ENCODE measurements around the gene SLC35F1.

Gene SLC35F1

GRCh38 chr6:118128755-118129154, 221.7 kb downstream of the SLC35F1 start:
- FAIRE-seq = no peak

GRCh38 chr6:118134206-118134605, 227.1 kb downstream of the SLC35F1 start:
- no peak for FAIRE-seq

GRCh38 chr6:118134736-118135135, 227.7 kb downstream of the SLC35F1 start:
- FAIRE-seq = no peak

- FAIRE-seq = no peak
These were observed 228.3 kb downstream of the SLC35F1 start for GRCh38 chr6:118135371-118135770.

GRCh38 chr6:118141211-118141610, 234.1 kb downstream of the SLC35F1 start:
- no peak for FAIRE-seq

- FAIRE-seq = no peak
These were observed 239.5 kb downstream of the SLC35F1 start for GRCh38 chr6:118146584-118146983.

- no peak for FAIRE-seq
These were observed 240.4 kb downstream of the SLC35F1 start for GRCh38 chr6:118147511-118147910.

GRCh38 chr6:118148561-118148960, 241.5 kb downstream of the SLC35F1 start:
- no peak for FAIRE-seq

GRCh38 chr6:118152524-118152923, 245.5 kb downstream of the SLC35F1 start:
- FAIRE-seq = no peak

GRCh38 chr6:118161343-118161742, 254.3 kb downstream of the SLC35F1 start:
- FAIRE-seq = no peak

GRCh38 chr6:118163542-118163941, 256.5 kb downstream of the SLC35F1 start:
- no peak for FAIRE-seq

GRCh38 chr6:118165500-118165899, 258.4 kb downstream of the SLC35F1 start:
- FAIRE-seq = no peak

GRCh38 chr6:118168421-118168820, 261.4 kb downstream of the SLC35F1 start:
- FAIRE-seq = no peak

- no peak for FAIRE-seq
These were observed 264.8 kb downstream of the SLC35F1 start for GRCh38 chr6:118171852-118172251.

GRCh38 chr6:118174071-118174470, 267.0 kb downstream of the SLC35F1 start:
- no peak for FAIRE-seq

- no peak for FAIRE-seq
These were observed 270.7 kb downstream of the SLC35F1 start for GRCh38 chr6:118177720-118178119.

GRCh38 chr6:118179048-118179447, 272.0 kb downstream of the SLC35F1 start:
- FAIRE-seq = no peak

- FAIRE-seq = no peak
These were observed 279.9 kb downstream of the SLC35F1 start for GRCh38 chr6:118186672-118187567.

- FAIRE-seq = no peak
These were observed 280.6 kb downstream of the SLC35F1 start for GRCh38 chr6:118187568-118188164.

- FAIRE-seq = no peak
These were observed 281.5 kb downstream of the SLC35F1 start for GRCh38 chr6:118188561-118188960.

GRCh38 chr6:118197539-118197938, 290.5 kb downstream of the SLC35F1 start:
- FAIRE-seq = no peak

GRCh38 chr6:118198746-118199145, 291.7 kb downstream of the SLC35F1 start:
- FAIRE-seq = no peak

GRCh38 chr6:118200160-118200559, 293.1 kb downstream of the SLC35F1 start:
- FAIRE-seq = no peak

GRCh38 chr6:118202517-118202916, 295.5 kb downstream of the SLC35F1 start:
- no peak for FAIRE-seq
